ENCODE results near the gene USP1.

GRCh38 chr1:62494137-62494536 is 57.3 kb downstream of the USP1 start:
- TF ChIP-seq GATA2 (IDR thresholded peaks at IDR 0.05; ENCODE audit: low read depth, low read length) (no peak), GATA3 (IDR thresholded peaks at IDR 0.05; ENCODE audit: low read depth, low read length) (no peak)
